Middle frontal gyrus (tissue), 1 donor: Measurements from ENCODE around the gene ADGRL1.
"Not testable (repeated sequence)": the region's sequence is repeated elsewhere in the genome, so short reads cannot be mapped to it uniquely, and the experiment has no call there.

Experiments used
- DNase-seq: peaks from one replicate; pipeline ENCODE4 v3.0.0-alpha.2; 2015; ENCODE audit warnings: low spot score; ENCODE audit errors: extremely low spot score

Gene ADGRL1

DNA sequence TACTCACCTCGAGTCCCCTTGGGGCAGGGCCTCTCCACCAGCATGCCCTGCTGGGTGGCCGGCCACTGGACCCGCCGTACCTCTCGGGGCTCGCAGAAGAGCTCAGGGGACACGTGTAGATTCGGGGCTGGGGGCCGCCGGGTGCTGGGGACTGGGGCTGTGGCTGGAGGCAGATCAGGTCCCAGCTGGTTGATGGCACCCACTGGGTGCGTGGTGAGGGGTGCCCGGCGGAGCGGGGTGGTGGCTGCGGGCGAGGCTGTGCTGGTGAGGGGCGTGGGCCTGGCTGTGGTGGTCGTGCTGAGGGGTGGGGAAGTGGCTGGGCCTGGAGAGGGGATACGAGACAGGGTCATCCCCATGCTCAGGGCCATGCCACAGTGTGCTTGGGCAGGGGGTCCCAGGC is 44.7 kb downstream of the ADGRL1 start:
- DNase-seq: no peak

DNA sequence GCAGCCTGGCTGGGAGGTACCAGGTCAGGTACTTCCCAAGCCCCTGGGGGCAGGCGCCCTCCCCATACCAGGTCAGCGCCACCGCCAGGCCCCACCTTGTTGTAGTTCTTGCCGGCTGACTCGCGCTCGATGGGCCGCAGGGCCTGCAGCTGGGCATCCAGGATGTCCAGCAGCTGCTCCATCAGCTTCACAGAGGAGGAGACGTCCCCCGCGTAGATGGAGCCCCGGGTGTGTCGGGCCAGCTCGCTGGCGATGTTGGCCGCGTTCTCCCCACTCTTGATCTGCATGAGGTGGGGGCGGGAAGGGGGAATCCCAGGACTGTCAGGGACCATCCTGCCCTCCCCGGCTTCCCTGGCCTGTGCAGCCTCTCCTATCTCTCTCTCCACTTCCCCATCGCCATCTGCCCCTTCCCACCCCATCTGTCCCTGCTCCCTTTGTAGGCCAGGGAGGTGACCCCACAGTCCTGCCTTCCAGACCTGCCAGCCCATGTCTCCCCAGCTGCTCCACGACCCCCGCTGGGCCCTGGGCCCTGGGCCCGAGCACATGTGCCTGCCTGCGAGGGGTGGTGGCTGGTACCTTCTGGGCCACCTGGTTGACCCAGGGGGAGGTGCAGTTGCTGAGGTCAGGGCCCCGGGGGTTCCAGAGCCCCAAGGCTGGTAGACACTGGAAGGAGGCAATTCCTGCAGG is 45.8 kb downstream of the ADGRL1 start:
- DNase-seq: no peak

DNA sequence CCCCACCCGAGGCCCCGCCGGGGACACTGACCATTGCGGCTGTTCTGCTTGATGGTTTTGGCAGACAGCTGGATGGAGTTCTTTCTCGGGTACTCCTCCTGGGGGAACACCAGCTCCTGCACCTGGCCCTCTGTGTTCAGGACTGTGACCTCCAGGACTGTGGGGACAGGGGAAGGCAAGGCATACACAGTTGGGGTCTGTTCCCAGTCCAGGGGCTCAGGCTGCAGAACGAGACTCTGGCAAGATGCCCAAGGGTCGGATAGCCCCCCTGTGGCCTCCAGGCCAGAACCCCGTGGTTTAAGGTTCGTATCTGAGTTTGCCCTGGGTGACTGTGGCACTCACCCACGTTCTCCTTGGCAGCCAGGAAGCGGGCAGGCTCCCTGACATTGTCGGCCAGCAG is 46.9 kb downstream of the ADGRL1 start:
- DNase-seq: no peak

DNA sequence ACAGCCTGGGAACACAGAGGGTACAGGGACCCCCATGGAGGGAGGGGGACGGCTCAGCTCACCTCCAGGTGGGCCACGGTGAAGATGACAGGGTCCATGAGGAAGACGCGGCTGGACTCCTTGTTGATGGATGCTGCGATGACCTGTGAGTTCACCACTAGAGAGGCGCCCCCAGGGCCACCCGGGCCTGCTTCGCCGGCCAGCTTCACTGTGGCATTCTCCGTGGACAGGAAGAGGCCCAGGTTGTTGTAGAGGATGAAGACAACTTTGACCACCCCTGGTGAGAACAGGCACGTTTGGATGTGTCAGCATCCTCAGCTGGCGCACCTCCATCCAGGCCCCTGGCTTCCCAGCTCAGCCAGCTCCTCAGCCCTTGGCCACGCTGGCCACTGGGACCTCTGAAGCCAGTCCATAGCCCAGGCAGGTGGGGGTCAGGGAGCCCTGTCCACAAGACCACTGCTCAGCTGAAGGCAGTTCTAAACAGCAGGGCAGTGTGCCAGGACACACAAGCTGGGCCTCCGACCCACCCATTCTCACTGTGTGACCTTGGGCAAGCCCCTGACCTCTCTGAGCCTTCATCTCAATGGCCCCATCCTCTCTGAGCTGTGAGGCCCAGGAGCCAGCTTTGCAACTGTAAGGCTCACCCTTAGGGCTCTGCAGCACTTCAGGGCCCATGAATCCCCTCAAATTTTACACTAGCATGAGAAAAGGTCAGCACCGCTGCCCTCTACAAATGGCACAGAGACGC is 47.5 kb downstream of the ADGRL1 start:
- DNase-seq: no peak

DNA sequence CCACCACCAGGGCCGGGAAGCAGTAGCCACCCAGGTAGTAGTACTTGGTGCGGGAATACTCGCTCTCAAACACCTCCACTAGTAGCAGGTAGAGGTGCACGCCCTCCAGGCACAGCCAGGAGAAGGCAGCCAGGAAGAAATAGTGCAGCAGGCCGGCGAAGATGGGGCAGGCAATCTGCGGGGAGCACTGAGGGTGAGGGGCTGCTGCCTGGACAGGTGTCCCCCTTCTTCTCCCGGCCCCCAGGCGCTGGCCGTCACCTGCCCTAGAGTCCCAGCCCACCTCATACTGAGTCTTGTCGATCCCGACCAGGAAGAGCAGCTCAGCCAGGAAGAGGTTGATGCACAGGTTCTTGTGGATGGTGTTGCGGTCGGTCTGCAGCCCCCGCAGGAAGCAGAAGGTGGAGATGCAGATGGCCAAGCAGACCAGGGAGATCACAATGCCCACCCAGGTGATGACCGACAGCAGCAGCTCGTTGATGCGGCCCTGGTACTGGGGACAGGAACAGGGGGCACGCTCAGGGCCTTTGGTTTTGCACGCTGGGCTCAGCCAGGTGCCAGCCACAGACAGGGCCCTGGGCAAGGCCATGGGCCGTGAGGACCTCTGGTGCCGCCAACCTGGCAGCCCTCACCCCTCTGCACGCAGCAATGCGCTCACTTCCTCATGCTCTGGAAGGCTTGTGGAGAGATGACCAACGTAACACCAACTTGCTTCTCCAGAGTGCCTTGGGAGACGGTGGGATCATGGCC is 48.8 kb downstream of the ADGRL1 start:
- no peak for DNase-seq

DNA sequence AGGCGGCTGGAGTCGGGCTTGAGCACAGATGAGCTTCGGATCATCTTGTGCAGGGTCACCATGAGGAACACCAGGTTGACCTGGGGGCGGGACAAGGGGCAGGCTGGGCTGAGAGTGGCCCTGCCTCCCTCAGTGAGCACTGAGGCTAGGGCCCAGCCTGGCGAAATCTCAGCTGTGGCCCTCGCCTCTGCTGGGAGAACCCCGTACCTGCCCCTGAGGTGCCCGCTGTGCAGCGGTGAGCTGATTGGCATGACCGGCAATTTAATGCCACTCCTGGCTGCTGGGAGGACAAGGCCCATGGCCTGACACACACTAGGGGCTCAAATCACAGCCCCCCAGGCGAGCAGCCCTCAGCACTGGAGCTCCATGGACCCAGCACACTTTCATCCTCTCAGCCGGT is 49.8 kb downstream of the ADGRL1 start:
- no peak for DNase-seq

DNA sequence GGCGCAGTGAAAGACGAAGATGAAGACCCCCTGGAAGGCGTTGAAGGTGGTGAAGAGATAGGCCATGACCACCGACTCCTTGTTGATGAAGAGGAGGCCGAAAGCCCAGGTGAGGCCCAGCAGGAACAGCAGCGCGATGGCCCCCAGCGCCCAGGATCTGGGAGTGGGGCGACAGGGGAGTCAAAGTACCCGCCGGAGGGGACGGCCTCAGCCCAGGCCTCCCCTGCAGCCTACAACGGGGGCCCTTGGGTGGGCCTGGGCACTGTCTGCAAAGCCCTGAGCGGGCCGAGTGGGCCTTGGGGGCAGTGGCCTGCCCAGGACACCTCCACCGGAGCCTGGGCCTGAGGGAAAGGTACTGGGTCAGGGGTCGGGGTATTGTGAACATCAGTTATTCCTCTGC is 50.6 kb downstream of the ADGRL1 start:
- no peak for DNase-seq

DNA sequence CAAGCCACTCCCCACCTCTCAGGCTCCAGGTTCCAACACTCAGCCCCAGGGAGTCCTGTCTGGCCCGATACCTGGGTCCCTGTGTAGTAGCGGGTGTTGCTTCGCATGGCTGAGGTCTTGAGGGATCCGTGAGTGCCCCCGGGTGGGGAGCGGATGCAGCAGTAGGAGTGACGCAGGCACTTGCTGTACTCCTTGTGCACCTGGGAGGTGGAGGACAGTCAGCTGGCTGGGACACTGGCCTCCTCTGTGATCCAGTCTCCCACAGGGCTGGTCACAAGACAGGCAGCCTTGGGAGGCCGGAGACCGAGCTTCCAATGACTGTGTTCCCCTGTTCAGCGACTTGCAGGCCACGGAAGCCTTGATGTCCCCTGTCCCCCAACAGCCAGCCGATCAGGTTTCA is 53.3 kb downstream of the ADGRL1 start:
- no peak for DNase-seq

DNA sequence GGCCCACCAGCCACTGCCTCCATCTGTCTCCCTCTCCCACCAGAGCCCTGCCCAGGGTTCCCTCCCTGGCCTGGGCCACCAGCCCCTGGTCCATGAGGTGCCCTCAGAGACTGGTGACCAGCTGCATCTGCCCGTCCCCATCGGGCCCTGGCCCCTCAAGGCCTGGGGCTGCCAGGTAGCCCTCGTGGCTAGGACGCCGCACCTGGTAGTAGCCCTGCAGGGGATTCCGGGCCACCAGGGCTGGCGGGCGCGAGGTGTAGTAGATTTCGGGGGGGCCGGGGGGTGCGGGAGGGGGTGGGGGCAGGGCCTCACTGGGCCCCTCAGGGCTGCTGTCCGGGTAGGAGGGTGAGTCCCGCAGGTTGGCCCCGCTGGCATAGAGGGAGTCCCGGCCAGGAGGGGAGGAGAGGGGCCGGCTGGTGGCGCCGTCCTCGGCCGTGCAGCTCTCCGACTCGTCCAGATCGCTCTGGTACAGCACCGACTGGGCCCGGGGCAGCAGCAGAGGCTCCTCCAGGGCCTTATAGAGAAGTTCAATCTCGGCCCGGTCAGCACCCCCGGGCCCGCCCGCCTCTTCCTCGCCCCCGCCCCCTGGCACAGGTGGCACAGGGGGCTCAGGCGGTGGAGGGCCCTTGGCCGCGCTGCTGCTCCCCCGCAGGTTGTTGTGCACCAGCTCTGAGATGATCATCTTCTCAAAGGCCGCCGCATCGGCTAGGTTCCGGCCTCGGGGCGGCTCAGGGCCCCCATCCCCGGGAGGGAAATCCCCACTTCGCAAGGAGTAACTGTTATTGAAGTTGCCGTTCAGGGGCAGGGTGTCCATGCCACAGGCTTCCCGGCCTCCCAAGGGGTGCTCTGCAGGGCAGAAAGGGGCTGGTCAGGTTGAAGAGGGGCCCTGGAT is 55.0 kb downstream of the ADGRL1 start:
- no peak for DNase-seq

DNA sequence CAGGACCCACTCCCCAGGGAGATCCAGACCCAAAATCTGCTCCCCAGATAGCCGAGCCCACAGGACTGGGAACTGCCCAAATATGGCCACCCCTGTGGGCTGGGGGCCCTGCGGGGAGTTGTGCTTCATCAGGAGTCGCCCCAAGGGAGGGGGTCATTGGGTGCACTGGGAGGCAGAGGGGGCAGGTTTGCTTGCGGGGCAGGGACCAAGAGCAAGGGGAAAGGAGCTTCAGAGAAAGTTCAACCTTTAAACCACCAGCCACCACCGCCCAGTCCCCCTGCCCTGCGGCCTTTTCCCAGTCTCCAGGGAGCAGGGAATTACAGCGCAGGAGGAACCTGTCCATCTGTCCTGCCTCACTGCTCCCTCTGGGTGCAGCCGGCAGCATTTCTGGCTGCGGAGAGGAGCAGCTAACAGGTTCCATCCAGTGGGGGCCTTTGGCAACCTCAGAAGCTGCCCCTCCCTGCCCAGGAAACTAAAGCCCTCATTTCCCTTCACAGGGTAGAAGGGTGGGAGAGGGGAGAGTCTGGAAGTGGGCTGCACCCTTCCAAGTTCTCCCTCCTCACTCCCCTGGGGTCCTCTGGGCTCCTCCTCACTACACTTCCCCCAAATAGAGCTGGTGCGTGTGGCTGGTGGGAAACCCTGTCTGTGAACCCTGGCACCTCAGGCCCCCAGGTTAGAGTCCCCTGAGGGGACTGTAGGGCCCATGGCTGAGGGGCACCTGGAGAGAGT is 55.8 kb downstream of the ADGRL1 start:
- DNase-seq: no peak

DNA sequence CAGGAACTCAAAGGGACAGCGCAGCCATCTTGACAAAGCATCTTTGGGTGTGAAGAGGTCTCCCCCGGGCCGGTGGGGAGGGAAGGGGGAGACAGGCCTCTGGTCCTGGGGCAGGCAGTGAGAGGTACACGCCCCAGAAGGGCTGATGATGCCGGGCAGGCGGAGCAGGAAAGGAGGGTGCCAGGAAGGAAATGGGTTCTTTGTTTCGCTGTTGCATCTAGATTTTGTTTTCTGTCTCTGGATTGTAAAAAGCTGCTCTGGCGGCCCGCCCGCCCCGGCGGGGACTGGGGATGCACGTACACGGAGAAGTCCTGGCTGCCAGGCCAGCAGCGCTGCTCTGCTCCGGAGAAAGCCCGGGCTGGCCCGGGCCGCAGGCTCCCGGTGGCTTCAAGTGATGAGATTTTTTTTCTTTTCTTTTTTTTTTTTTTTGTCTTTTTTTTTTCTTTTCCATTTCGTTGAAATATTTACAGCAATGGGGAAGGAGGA is 56.4 kb downstream of the ADGRL1 start:
- DNase-seq: no peak

DNA sequence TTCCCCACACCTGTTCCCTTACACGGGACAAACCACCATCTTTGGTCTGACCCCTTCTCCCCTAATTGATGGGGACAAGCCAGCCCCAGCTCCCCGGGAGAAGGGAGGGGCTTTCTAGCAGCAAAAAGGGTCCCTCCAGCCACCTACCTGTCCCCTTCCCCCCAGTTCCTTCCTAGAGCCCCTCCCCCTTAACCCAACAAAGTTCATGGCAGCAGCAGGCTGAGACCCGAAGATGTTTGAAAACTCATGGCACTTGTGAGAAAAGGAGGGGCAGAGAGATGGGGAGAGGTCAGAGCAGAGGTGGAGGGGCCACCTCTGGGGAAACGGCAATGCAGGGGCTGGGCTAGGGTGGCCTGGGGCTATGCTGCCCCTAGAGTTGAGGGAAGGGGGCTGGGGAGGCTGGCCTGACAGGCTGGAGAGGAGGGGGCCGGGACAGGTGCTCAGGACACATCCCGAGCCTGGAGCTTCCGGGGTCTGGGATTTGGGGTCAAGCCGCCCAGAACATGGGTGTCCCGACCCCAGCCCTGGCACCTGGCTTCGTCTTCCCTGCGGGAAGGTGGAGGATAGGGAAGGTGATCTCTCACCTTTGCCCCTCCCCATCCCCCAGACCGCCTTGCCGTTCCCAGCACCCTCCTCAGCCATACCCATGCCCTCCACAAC is 57.1 kb downstream of the ADGRL1 start:
- DNase-seq: no peak

DNA sequence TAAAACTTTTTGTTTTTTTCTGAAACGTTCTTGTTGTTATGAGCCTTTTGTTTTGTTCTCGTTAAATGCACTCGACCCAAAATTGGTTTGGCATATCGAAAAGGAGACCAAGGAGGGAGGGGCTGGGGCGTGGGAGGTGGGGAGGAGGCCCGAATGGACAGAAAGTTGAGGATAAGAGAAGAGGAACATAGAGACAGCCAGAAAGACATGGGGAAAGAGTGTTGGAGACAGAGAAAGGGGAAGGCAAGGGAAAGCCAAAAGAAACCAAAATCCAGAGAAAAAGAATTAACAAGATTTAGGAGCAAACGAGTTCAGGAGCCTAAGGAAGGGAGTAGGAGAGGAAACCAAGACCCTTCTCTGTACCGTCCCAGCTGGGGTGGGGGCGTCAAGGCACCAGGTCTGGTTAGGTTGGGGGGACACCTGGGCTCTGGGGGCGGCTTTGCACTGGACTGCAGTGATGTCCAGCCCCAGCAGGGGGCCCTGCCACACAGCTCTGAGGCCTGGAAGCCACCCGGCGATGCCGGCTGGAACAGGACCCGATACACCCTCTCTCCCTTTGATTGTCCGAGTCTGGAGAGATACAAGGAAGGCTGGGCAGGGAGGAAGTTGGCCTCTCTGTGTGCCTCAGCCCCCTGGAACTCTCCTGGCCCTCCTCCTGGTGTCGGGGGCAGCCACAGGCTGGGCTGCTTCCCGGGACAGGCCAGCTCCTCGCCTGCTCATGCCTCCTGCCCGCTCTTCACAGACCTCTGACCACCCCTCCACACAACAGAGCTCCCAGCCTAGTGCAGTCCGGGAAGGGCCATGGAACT is 58.0 kb downstream of the ADGRL1 start:
- DNase-seq: peak; percentile 28

DNA sequence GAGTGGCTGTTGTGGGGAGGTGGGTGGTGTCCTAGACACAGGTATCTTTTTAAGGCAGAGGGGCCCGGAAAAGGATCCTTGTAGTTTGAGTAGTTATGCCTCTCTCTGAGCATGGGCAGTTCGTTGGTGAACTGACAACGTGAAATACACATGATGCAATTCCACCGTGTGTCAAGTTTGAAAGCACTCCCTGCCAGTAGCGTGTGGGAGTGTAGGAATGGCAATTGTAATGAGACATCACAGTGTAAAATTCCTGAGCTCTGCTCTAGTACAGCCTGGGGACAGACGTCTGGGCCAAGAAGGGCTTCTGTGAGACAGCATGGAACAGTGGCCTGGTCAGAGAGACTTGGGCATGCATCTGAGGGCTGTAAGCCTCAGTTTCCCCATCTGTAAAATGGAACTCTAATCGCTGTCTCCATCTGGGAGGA is 59.2 kb downstream of the ADGRL1 start:
- DNase-seq: peak; percentile 50

DNA sequence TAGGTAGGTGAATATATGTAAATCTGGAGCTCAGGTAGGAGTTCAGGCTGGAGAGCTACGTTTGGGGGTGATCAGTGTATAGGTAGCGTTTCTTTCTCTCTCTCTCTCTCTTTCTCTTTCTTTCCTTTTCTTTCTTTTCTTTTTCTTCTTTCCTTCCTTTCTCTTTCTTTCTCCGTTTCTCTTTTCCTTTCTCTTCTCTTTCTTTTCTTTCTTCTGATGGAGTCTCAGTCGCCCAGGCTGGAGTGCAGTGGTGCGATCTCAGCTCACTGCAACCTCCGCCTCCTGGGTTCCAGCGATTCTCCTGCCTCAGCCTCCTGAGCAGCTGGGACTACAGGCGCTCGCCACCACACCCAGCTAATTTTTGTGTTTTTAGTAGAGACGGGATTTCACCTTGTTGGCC is 59.8 kb downstream of the ADGRL1 start:
- not testable (repeated sequence) for DNase-seq

DNA sequence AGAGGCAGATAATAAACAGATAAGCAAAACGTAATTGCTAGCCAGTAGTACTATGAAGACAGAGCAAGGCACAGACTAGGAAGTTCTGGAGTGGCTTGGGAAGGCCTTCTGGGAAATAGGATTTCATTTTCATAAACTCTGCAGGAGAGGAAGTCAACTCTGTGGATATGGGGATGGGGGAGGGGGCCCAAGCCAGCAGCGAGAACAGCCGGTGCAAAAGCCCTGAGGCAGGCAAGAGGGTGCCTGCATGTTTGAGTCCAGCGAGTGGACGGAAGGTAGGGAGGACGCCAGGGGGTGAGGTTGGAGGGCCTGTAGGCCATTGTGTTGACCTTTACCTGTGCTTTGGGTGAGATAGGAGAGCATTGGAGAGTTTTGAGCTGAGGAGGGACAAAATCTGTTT is 60.6 kb downstream of the ADGRL1 start:
- no peak for DNase-seq

DNA sequence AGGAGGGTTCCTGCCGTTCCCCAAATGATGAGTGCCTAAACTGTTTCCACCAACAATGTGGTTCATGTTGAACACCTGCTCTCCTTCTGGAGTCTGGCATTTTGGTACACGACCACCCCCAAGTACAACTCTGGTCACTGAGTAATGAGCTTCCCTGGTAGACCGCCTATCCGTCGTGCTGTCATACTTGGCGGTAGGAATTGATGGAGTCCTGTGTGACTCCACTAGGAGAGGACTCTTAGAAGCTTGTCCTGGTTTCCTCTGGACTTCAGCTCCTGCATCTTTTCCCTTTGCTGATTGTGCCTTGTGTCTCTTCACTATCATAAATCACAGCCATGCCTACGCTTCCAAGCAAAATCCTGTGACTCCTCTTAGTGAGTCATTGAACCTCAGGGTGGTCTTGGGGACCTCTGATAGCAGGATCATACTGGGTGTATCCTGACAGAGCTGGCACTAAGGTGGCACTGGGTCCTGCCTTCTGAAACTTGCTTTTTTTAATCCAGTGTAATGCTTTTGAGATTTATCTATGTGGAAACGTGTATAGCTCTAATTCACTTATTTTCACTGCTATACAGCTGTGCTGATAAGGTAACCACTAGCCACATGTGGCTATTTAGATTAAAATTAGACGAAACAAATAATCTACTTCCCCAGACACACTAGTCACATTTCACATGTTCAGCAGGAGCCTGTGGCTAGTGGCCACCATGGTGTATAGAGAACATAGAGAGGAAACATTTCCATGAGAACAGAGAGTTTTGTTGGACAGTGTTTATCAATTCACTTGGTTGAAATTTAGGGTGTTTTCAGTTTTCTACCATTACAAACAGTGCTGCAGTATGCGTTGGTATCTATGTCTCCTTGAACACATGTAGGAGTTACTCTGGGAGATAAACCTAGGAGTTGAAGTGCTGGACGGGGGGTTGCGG is 63.4 kb downstream of the ADGRL1 start:
- no peak for DNase-seq

DNA sequence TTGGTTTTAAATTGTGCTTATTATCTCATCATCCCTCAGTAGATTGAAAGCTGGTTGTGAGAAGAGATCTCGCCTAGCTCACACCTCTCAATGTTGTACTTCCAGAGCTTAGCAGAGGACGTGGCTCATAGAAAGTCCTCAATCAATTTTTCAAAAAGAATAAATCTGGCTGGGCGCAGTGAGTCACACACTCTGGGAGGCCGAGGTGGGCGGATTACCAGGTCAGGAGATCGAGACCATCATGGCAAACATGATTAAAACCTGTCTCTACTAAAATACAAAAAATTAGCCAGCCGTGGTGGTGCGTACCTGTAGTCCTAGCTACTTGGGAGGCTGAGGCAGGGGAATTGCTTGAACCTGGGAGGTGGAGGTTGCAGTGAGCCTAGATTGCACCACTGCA is 64.9 kb downstream of the ADGRL1 start:
- DNase-seq: no peak
